OCI-LY7 (cell line): Measurements from ENCODE around the gene SREK1.

Experiments
- EZH2phosphoT487 ChIP-seq: fragments of 200-600 bp; sonication (generic); IDR thresholded peaks from 2 replicates; pipeline ENCODE4 v1.6.1; 2018; ENCODE audit warnings: low read depth, borderline replicate concordance, mild to moderate bottlenecking, mixed run types, antibody characterized with exemption, low read length, moderate library complexity, mixed read lengths
- TF ChIP-seq, protein P1 (sequence below): fragments of 200-600 bp; sonication (generic); conservative IDR thresholded peaks from 2 replicates; pipeline ENCODE4 v1.5.1; 2014; ENCODE audit warnings: mild to moderate bottlenecking, antibody characterized with exemption, low read length, moderate library complexity, mixed read lengths

DNA sequence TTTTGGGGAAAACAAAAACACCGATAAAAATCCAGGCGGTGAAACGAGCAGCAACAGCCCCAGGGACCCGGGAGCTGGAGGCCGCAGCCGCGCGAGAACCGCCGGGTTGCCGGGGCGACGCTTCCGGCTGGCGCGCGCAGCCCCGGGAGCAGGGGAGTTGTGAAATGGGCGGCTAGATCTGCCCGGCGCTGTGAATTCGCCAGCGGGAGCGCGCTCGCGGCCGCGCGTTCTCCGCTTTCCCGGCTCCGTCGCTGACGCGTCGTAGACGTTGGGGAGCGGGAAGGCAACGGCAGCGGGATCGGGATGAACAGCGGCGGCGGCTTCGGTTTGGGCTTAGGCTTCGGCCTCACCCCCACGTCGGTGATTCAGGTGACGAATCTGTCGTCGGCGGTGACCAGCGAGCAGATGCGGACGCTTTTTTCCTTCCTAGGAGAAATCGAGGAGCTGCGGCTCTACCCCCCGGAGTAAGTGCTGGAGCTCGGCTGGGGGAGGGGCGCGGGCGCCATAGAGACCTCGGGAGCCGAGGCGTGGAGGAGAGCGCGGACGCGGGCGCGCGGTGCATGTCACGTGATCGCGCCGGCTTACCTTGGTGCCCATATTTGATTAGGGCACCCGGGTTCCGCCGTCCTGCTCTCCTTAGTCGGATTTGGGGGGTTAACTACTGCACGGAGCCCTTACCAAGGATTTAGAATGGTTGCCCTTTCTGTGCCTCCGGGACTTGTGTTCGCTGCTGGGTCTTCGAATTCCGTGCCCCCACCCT lies at the start of gene SREK1:
- TF ChIP-seq, protein P1, sequence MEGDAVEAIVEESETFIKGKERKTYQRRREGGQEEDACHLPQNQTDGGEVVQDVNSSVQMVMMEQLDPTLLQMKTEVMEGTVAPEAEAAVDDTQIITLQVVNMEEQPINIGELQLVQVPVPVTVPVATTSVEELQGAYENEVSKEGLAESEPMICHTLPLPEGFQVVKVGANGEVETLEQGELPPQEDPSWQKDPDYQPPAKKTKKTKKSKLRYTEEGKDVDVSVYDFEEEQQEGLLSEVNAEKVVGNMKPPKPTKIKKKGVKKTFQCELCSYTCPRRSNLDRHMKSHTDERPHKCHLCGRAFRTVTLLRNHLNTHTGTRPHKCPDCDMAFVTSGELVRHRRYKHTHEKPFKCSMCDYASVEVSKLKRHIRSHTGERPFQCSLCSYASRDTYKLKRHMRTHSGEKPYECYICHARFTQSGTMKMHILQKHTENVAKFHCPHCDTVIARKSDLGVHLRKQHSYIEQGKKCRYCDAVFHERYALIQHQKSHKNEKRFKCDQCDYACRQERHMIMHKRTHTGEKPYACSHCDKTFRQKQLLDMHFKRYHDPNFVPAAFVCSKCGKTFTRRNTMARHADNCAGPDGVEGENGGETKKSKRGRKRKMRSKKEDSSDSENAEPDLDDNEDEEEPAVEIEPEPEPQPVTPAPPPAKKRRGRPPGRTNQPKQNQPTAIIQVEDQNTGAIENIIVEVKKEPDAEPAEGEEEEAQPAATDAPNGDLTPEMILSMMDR = no peak
- no peak for TF ChIP-seq EZH2phosphoT487
